Type B pancreatic cell (in vitro differentiated cells): ENCODE data around the gene EFEMP1. TPM values are rescaled to one million over a fixed set of nuclear protein-coding genes. Genes with fewer than 3 reads are reported as not detected.

ENCODE experiments used
- DNase-seq: peaks from one replicate; pipeline ENCODE4 v3.0.0; 2021; ENCODE audit warnings: mixed read lengths; ENCODE audit not compliant: unreplicated experiment; ENCODE audit errors: extremely low spot score
- H3K27ac Mint-ChIP-seq: 2 replicates; pipeline ENCODE4 v1.8.0; 2021; ENCODE audit warnings: mild to moderate bottlenecking, mixed read lengths
- H3K27me3 Mint-ChIP-seq: 2 replicates; pipeline ENCODE4 v1.8.0; 2021; ENCODE audit warnings: mixed read lengths
- H3K36me3 Mint-ChIP-seq: 2 replicates; pipeline ENCODE4 v1.8.0; 2021; ENCODE audit warnings: mixed read lengths
- H3K4me1 Mint-ChIP-seq: one replicate; pipeline ENCODE4 v1.8.0; 2021; ENCODE audit warnings: mixed read lengths; ENCODE audit not compliant: unreplicated experiment
- H3K4me3 Mint-ChIP-seq: 2 replicates; pipeline ENCODE4 v1.8.0; 2021; ENCODE audit warnings: mild to moderate bottlenecking, mixed read lengths
- H3K9me3 Mint-ChIP-seq: 2 replicates; pipeline ENCODE4 v1.8.0; 2021; ENCODE audit warnings: mixed read lengths
- CTCF ChIP-seq: fragments of 200-600 bp; sonication (generic); conservative IDR thresholded peaks from 2 replicates; pipeline ENCODE4 v1.5.0; 2021; ENCODE audit warnings: antibody characterized with exemption, mild to moderate bottlenecking
- total RNA-seq: library from RNA; stranded (reverse); gene quantifications from 2 replicates; pipeline ENCODE4 v1.2.1, GENCODE V29; 2021; ENCODE audit warnings: low replicate concordance

The EFEMP1 gene
- total RNA-seq, 1 donor from 2014 or later = 92.5 TPM

DNA sequence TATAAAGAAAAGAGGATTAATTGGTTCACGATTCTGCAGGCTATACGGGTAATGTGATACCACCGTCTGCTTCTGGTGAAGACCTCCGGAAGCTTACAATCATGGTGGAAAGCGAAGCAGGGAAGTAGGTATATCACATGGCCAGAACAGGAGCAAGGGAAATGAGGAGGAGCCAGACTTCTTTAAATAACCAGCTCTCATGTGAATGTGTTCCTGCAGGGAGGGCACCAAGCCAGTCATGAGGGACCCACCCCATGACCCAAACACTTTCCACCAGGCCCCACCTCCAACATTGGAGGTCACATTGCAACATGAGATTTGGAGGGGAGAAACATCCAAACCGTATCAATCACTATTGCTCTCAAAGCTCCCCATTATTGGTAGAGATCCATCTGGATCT is 61.8 kb downstream of the EFEMP1 start:
- no peak for TF ChIP-seq CTCF
- H3K9me3 Mint-ChIP-seq = no peaks in the 10 kb centered on the region
- H3K4me3 Mint-ChIP-seq = no peak overlapping the region
- H3K4me1 Mint-ChIP-seq = no peaks in the 10 kb centered on the region
- no peaks in the 10 kb centered on the region for H3K36me3 Mint-ChIP-seq
- H3K27ac Mint-ChIP-seq = no peak overlapping the region
- DNase-seq = no peak
- no peaks in the 10 kb centered on the region for H3K27me3 Mint-ChIP-seq

DNA sequence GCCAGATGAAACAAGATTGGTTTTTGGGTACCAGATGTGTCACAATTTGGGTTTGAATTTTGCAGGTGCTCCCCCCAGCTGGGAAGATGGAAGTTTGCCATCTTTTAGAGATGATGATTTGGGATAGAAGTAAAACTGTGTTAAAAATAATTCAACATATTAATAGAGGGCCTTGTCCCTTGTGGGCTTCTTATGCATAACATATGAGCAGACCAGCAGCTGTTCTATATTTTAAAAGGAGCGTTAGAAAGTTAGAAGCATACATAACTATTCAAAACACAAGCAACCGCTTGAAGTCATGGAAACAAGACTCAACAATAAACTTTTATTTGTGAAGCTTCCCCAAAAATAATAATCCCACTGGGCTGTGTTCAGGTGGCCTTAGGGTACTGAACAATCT is 62.8 kb downstream of the EFEMP1 start:
- TF ChIP-seq CTCF = no peak
- DNase-seq = no peak
- H3K4me3 Mint-ChIP-seq = no peak overlapping the region
- H3K9me3 Mint-ChIP-seq = no peaks in the 10 kb centered on the region
- H3K27ac Mint-ChIP-seq = no peak overlapping the region
- no peaks in the 10 kb centered on the region for H3K4me1 Mint-ChIP-seq
- no peaks in the 10 kb centered on the region for H3K27me3 Mint-ChIP-seq
- no peaks in the 10 kb centered on the region for H3K36me3 Mint-ChIP-seq

DNA sequence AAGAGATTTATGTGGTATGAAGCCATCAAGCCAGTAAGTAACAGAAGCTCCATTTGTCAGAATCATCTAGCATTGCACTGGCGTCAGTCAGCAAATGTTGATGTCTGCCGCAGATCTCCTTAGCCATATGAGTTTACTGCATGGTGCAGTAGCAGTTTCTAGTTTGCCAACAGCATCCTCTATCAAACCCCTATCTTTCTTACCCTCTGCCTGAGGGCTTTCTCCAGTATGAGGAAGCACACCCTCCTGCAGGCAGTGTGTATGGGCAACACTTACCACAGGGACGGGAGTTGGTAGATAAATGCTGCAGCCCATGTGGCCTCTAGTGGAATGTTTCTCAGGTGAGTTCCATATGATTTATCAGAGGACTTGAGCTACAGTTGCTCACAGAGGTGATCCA is 63.7 kb downstream of the EFEMP1 start:
- Mint-ChIP-seq H3K9me3 (no peaks in the 10 kb centered on the region), H3K4me1 (no peaks in the 10 kb centered on the region), H3K27ac (no peak overlapping the region), H3K36me3 (no peaks in the 10 kb centered on the region), H3K4me3 (no peak overlapping the region), H3K27me3 (no peaks in the 10 kb centered on the region)
- DNase-seq = no peak
- TF ChIP-seq CTCF = no peak

GRCh38 chr2:55857766-55858165 is 65.8 kb downstream of the EFEMP1 start:
- Mint-ChIP-seq H3K4me3 (no peak overlapping the region), H3K27me3 (no peaks in the 10 kb centered on the region), H3K4me1 (no peaks in the 10 kb centered on the region), H3K27ac (no peak overlapping the region), H3K36me3 (no peaks in the 10 kb centered on the region), H3K9me3 (no peaks in the 10 kb centered on the region)
- no peak for TF ChIP-seq CTCF
- DNase-seq = no peak

DNA sequence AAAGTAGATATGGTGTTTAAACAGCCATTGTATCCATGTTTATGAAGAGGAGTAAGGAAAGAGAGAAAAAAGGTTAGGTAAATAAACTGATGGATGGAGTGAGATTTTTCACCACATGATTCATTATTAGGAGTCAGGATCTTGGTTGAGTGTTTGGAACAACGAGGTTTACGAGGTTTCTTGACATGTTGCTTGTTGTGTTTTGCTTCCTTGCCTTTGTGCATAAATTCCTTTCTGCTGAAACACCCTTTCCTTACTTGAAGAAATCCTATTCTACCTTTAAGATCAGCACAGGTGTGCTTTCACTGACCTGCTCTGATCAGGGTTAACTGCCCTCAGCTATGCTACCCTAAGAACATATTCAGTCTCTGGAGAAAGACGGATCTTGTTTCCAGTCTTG is 66.6 kb downstream of the EFEMP1 start:
- Mint-ChIP-seq H3K4me1 (no peaks in the 10 kb centered on the region), H3K9me3 (no peaks in the 10 kb centered on the region), H3K27ac (peak overlapping the region; percentile 41), H3K36me3 (no peaks in the 10 kb centered on the region), H3K4me3 (no peak overlapping the region), H3K27me3 (no peaks in the 10 kb centered on the region)
- no peak for TF ChIP-seq CTCF
- no peak for DNase-seq

- Mint-ChIP-seq H3K4me1 (no peaks in the 10 kb centered on the region), H3K27me3 (no peaks in the 10 kb centered on the region)
These were observed 75.5 kb downstream of the EFEMP1 start for GRCh38 chr2:55848096-55848495.

More at GRCh38 chr2:55848096-55848495, 75.5 kb downstream of the EFEMP1 start:
- Mint-ChIP-seq H3K27ac (no peak overlapping the region), H3K9me3 (no peaks in the 10 kb centered on the region), H3K4me3 (no peak overlapping the region), H3K36me3 (no peaks in the 10 kb centered on the region)
- DNase-seq = no peak
- no peak for TF ChIP-seq CTCF
